ENCODE measurements around the gene MAPK4.

The MAPK4 gene

GRCh38 chr18:50636366-50637057 lies 76.6 kb downstream of the MAPK4 start:
- Histone ChIP-seq H3K27ac (replicated peaks) (no peak overlapping the region), H3K27me3 (ENCODE audit: insufficient read depth, poor library complexity, severe bottlenecking) (no peaks in the 10 kb centered on the region), H3K4me3 (replicated peaks; ENCODE audit: insufficient read depth, low read length) (no peak overlapping the region)
- DNase-seq (ENCODE audit: low read depth in 1 of 2, low spot score in 1 of 2): no peak
- no peak for TF ChIP-seq GABPA (IDR thresholded peaks at IDR 0.05; ENCODE audit: low read depth)
- no peak for TF ChIP-seq SPI1 (IDR thresholded peaks at IDR 0.05; ENCODE audit: borderline replicate concordance, low read depth)
- TF ChIP-seq CTCF (IDR thresholded peaks at IDR 0.05; ENCODE audit: insufficient read depth, low read length): no peak
- TF ChIP-seq REST (IDR thresholded peaks at IDR 0.05; ENCODE audit: insufficient replicate concordance, low read depth): no peak
- no peak for TF ChIP-seq POLR2AphosphoS5 (IDR thresholded peaks at IDR 0.05; ENCODE audit: low read depth)

GRCh38 chr18:50638016-50638883 lies 78.4 kb downstream of the MAPK4 start:
- no peak overlapping the region for H3K27ac ChIP-seq (replicated peaks)
- H3K4me3 ChIP-seq (replicated peaks; ENCODE audit: insufficient read depth, low read length): no peak overlapping the region
- H3K27me3 ChIP-seq (ENCODE audit: insufficient read depth, poor library complexity, severe bottlenecking): no peaks in the 10 kb centered on the region
- DNase-seq (ENCODE audit: low read depth in 1 of 2, low spot score in 1 of 2): no peak
- no peak for TF ChIP-seq POLR2AphosphoS5 (IDR thresholded peaks at IDR 0.05; ENCODE audit: low read depth)
- TF ChIP-seq CTCF (IDR thresholded peaks at IDR 0.05; ENCODE audit: insufficient read depth, low read length): no peak
- TF ChIP-seq SPI1 (IDR thresholded peaks at IDR 0.05; ENCODE audit: borderline replicate concordance, low read depth): no peak
- TF ChIP-seq GABPA (IDR thresholded peaks at IDR 0.05; ENCODE audit: low read depth): no peak
- TF ChIP-seq REST (IDR thresholded peaks at IDR 0.05; ENCODE audit: insufficient replicate concordance, low read depth): no peak

GRCh38 chr18:50638884-50639420 lies 79.1 kb downstream of the MAPK4 start:
- Histone ChIP-seq H3K4me3 (replicated peaks; ENCODE audit: insufficient read depth, low read length) (no peak overlapping the region), H3K27ac (replicated peaks) (no peak overlapping the region), H3K27me3 (ENCODE audit: insufficient read depth, poor library complexity, severe bottlenecking) (no peaks in the 10 kb centered on the region)
- TF ChIP-seq REST (IDR thresholded peaks at IDR 0.05; ENCODE audit: insufficient replicate concordance, low read depth) (no peak), CTCF (IDR thresholded peaks at IDR 0.05; ENCODE audit: insufficient read depth, low read length) (no peak), GABPA (IDR thresholded peaks at IDR 0.05; ENCODE audit: low read depth) (no peak), POLR2AphosphoS5 (IDR thresholded peaks at IDR 0.05; ENCODE audit: low read depth) (no peak), SPI1 (IDR thresholded peaks at IDR 0.05; ENCODE audit: borderline replicate concordance, low read depth) (no peak)
- DNase-seq (ENCODE audit: low read depth in 1 of 2, low spot score in 1 of 2): no peak
